H9 (cell line): ENCODE results near the gene PIK3CD. TPM values are rescaled to one million over a fixed set of nuclear protein-coding genes. Genes with fewer than 3 reads are reported as not detected.

Source experiments
- DNase-seq: peaks from one replicate; pipeline ENCODE4 v3.0.0-alpha.2; 2017
- H2AFZ ChIP-seq: one replicate; pipeline ENCODE4 v1.6.1; 2013; ENCODE audit warnings: mild to moderate bottlenecking, low read length, control low read depth, moderate library complexity
- H2AK5ac ChIP-seq: 2 replicates; pipeline ENCODE4 v1.6.1; 2013; ENCODE audit warnings: low read length, control low read depth, mixed read lengths; ENCODE audit not compliant: insufficient read length
- H2BK120ac ChIP-seq: one replicate; pipeline ENCODE4 v1.6.1; 2013; ENCODE audit warnings: low read depth, mild to moderate bottlenecking, low read length, control low read depth, inconsistent platforms; ENCODE audit not compliant: poor library complexity, severe bottlenecking
- H2BK12ac ChIP-seq: 2 replicates; pipeline ENCODE4 v1.6.1; 2013; ENCODE audit warnings: low read length, control low read depth, mixed read lengths, low read depth; ENCODE audit not compliant: insufficient read length
- H2BK15ac ChIP-seq: 2 replicates; pipeline ENCODE4 v1.6.1; 2013; ENCODE audit warnings: low read depth, low read length, control low read depth
- H2BK20ac ChIP-seq: one replicate; pipeline ENCODE4 v1.6.1; 2013; ENCODE audit warnings: low read depth, mild to moderate bottlenecking, low read length, control low read depth, inconsistent platforms; ENCODE audit not compliant: poor library complexity, severe bottlenecking
- H2BK5ac ChIP-seq: 2 replicates; pipeline ENCODE4 v1.6.1; 2013; ENCODE audit warnings: low read length, control low read depth, mixed read lengths; ENCODE audit not compliant: insufficient read length
- H3K14ac ChIP-seq: 2 replicates; pipeline ENCODE4 v1.6.1; 2013; ENCODE audit warnings: low read length, control low read depth; ENCODE audit not compliant: insufficient read depth
- H3K18ac ChIP-seq: 2 replicates; pipeline ENCODE4 v1.6.1; 2013; ENCODE audit warnings: low read depth, mild to moderate bottlenecking, mixed read lengths, low read length, control low read depth; ENCODE audit not compliant: insufficient read length
- H3K23ac ChIP-seq: 2 replicates; pipeline ENCODE4 v1.6.1; 2013; ENCODE audit warnings: low read length, control low read depth, mixed read lengths, low read depth; ENCODE audit not compliant: insufficient read length
- H3K23me2 ChIP-seq: 2 replicates; pipeline ENCODE4 v1.6.1; 2013; ENCODE audit warnings: low read depth, mild to moderate bottlenecking, mixed read lengths, low read length, control low read depth; ENCODE audit not compliant: insufficient read length, poor library complexity, severe bottlenecking
- H3K27ac ChIP-seq: 2 replicates; pipeline ENCODE4 v1.5.1; 2013; ENCODE audit warnings: low read length, control low read depth, mixed read lengths, low read depth; ENCODE audit not compliant: insufficient read length
- H3K27me3 ChIP-seq: 2 replicates; pipeline ENCODE4 v1.6.1; 2013; ENCODE audit warnings: low read length, control low read depth, inconsistent platforms; ENCODE audit not compliant: insufficient read depth
- H3K4ac ChIP-seq: 2 replicates; pipeline ENCODE4 v1.6.1; 2013; ENCODE audit warnings: low read depth, mild to moderate bottlenecking, control low read depth, inconsistent platforms, low read length, moderate library complexity
- H3K4me1 ChIP-seq: 2 replicates; pipeline ENCODE4 v1.6.1; 2013; ENCODE audit warnings: low read length, control low read depth, inconsistent platforms; ENCODE audit not compliant: insufficient read depth
- H3K4me2 ChIP-seq: 2 replicates; pipeline ENCODE4 v1.6.1; 2013; ENCODE audit warnings: low read length, control low read depth, mixed read lengths; ENCODE audit not compliant: insufficient read length, insufficient read depth
- H3K56ac ChIP-seq: 2 replicates; pipeline ENCODE4 v1.6.1; 2013; ENCODE audit warnings: low read depth, mild to moderate bottlenecking, mixed read lengths, low read length, control low read depth; ENCODE audit not compliant: insufficient read length
- H3K79me1 ChIP-seq: 2 replicates; pipeline ENCODE4 v1.6.1; 2013; ENCODE audit warnings: low read depth, mild to moderate bottlenecking, moderate library complexity, low read length, control low read depth, inconsistent platforms; ENCODE audit not compliant: insufficient read depth, poor library complexity, severe bottlenecking
- H3K79me2 ChIP-seq: 2 replicates; pipeline ENCODE4 v1.6.1; 2013; ENCODE audit warnings: low read length, control low read depth, inconsistent platforms; ENCODE audit not compliant: insufficient read depth
- H3K9ac ChIP-seq: 2 replicates; pipeline ENCODE4 v1.6.1; 2013; ENCODE audit warnings: low read length, control low read depth, mixed read lengths; ENCODE audit not compliant: insufficient read length; ENCODE audit errors: extremely low read depth
- H3K9me3 ChIP-seq: one replicate; pipeline ENCODE4 v1.6.1; 2013; ENCODE audit warnings: low read depth, low read length, inconsistent platforms; ENCODE audit not compliant: control insufficient read depth
- H3T11ph ChIP-seq: one replicate; pipeline ENCODE4 v1.6.1; 2013; ENCODE audit warnings: mild to moderate bottlenecking, low read length, control low read depth, inconsistent platforms
- H4K20me1 ChIP-seq: one replicate; pipeline ENCODE4 v1.6.1; 2013; ENCODE audit not compliant: control insufficient read depth, insufficient read length, insufficient read depth
- H4K5ac ChIP-seq: 2 replicates; pipeline ENCODE4 v1.6.1; 2013; ENCODE audit warnings: low read depth, mild to moderate bottlenecking, mixed read lengths, low read length, control low read depth; ENCODE audit not compliant: insufficient read length
- H4K8ac ChIP-seq: replicated peaks from 2 replicates; pipeline ENCODE4 v1.6.1; 2013; ENCODE audit warnings: low read length, control low read depth, mixed read lengths, low read depth; ENCODE audit not compliant: insufficient read length
- H4K91ac ChIP-seq: 2 replicates; pipeline ENCODE4 v1.6.1; 2013; ENCODE audit warnings: low read depth, mild to moderate bottlenecking, moderate library complexity, mixed read lengths, low read length, control low read depth; ENCODE audit not compliant: insufficient read length
- H3K27ac Mint-ChIP-seq, 3 experiments: 2 replicates in 2 of 3; 3 replicates in 1 of 3; pipeline ENCODE4 v1.8.0; 2020 to 2021; ENCODE audit warnings: mixed read lengths in 3 of 3, mild to moderate bottlenecking in 1 of 3, moderate library complexity in 1 of 3
- H3K27me3 Mint-ChIP-seq: 2 replicates; pipeline ENCODE4 v1.8.0; 2021; ENCODE audit warnings: low read depth, mild to moderate bottlenecking, moderate library complexity, mixed read lengths
- H3K36me3 Mint-ChIP-seq, 3 experiments: 2 replicates in 2 of 3; 3 replicates in 1 of 3; pipeline ENCODE4 v1.8.0; 2020 to 2021; ENCODE audit warnings: low read depth in 3 of 3, mixed read lengths in 3 of 3; ENCODE audit not compliant: insufficient read depth in 1 of 3
- H3K4me1 Mint-ChIP-seq, 2 experiments: 2 replicates each; pipeline ENCODE4 v1.8.0; 2020; ENCODE audit warnings: mixed read lengths in 2 of 2
- H3K4me3 Mint-ChIP-seq, 2 experiments: 2 replicates in 1 of 2; 3 replicates in 1 of 2; pipeline ENCODE4 v1.8.0; 2020 to 2021; ENCODE audit warnings: mild to moderate bottlenecking in 2 of 2, mixed read lengths in 2 of 2, moderate library complexity in 1 of 2
- H3K9me3 Mint-ChIP-seq, 2 experiments: 2 replicates in 1 of 2; 3 replicates in 1 of 2; pipeline ENCODE4 v1.8.0; 2020; ENCODE audit warnings: mild to moderate bottlenecking in 2 of 2, mixed read lengths in 2 of 2, moderate library complexity in 1 of 2
- CTCF ChIP-seq: fragments of 200-600 bp; sonication (generic); conservative IDR thresholded peaks from 3 replicates; pipeline ENCODE4 v1.8.0; 2021; ENCODE audit warnings: antibody characterized with exemption, mild to moderate bottlenecking
- WGBS: extraction: QIAGEN DNeasy Blood & Tissue Kit; methylation state at CpG from one replicate; pipeline ENCODE4 v1.1.7; 2013; ENCODE audit warnings: missing lambda C conversion rate, low lambda C conversion rate, mixed read lengths; ENCODE audit not compliant: insufficient read length; ENCODE audit errors: extremely low coverage; 5-methylcytosine and 5-hydroxymethylcytosine counted together
- total RNA-seq: library from RNA; stranded (reverse); gene quantifications from 2 replicates; pipeline ENCODE4 v1.2.1, GENCODE V29; 2021

Gene PIK3CD
- total RNA-seq, 1 experiment from 2014 or later: 10.0 TPM

GRCh38 chr1:9774712-9775679 is 123.5 kb downstream of the PIK3CD start:
- no peaks in the 10 kb centered on the region for H3K9me3 ChIP-seq
- peaks cover 5% of the 10 kb centered on the region for H3K79me1 ChIP-seq
- no peak; the same call in 2 of the 3 replicates for TF ChIP-seq CTCF
- peak overlapping the region; percentile 35 for H3K18ac ChIP-seq
- no peak overlapping the region for H4K8ac ChIP-seq
- no peaks in the 10 kb centered on the region for H3K4me1 ChIP-seq
- no peak overlapping the region for H2BK12ac ChIP-seq
- H3K4ac ChIP-seq: no peak overlapping the region
- no peak overlapping the region for H3K4me3 Mint-ChIP-seq
- H3K23me2 ChIP-seq: no peaks in the 10 kb centered on the region
- no peak overlapping the region for H3K23ac ChIP-seq
- H3K27ac Mint-ChIP-seq: peak overlapping the region; percentile 37 to 83 (median 57); a peak in 5 of 7 replicates
- H2AK5ac ChIP-seq: no peak overlapping the region
- H3K9ac ChIP-seq: no peak overlapping the region
- no peak overlapping the region for H4K5ac ChIP-seq
- no peaks in the 10 kb centered on the region for H3K27me3 Mint-ChIP-seq
- no peak overlapping the region for H3T11ph ChIP-seq
- peaks cover 19 to 21% of the 10 kb centered on the region in 2 experiments for H3K4me1 Mint-ChIP-seq
- WGBS: no CpG with 5 or more reads among the region's 20 CpGs
- H2BK15ac ChIP-seq: no peak overlapping the region
- H4K20me1 ChIP-seq: no peaks in the 10 kb centered on the region
- no peak overlapping the region for H2BK20ac ChIP-seq
- H3K4me2 ChIP-seq: no peak overlapping the region
- H3K9me3 Mint-ChIP-seq: no peaks in the 10 kb centered on the region
- H3K27ac ChIP-seq: no peak overlapping the region
- H3K36me3 Mint-ChIP-seq: peaks cover 13 to 27% (median 20%) of the 10 kb centered on the region in 3 experiments; a peak in 6 of 7 replicates
- no peak overlapping the region for H2BK120ac ChIP-seq
- H2AFZ ChIP-seq: no peak overlapping the region
- no peak overlapping the region for H3K14ac ChIP-seq
- H3K79me2 ChIP-seq: peaks cover 2% of the 10 kb centered on the region; the same call in 1 of the 2 replicates
- H3K56ac ChIP-seq: no peak overlapping the region
- no peaks in the 10 kb centered on the region for H3K27me3 ChIP-seq
- H4K91ac ChIP-seq: no peak overlapping the region
- DNase-seq: no peak
- no peak overlapping the region for H2BK5ac ChIP-seq
